SU-DHL-6 (cell line): ENCODE data around the gene CD151.

Source experiments
- H2AFZ ChIP-seq: fragments of 200-600 bp; sonication (generic); 2 replicates; pipeline ENCODE4 v1.6.1; 2014; ENCODE audit warnings: low read depth, mild to moderate bottlenecking, moderate library complexity, mixed read lengths, antibody characterized with exemption, low read length; ENCODE audit not compliant: severe bottlenecking
- H3F3A ChIP-seq: fragments of 200-600 bp; shearing (Covaris generic); 2 replicates; pipeline ENCODE4 v1.6.0; 2016; ENCODE audit warnings: antibody characterized with exemption, mild to moderate bottlenecking; ENCODE audit not compliant: insufficient read depth
- H3K27ac ChIP-seq: fragments of 200-600 bp; sonication (generic); 2 replicates; pipeline ENCODE4 v1.5.1; 2016; ENCODE audit warnings: low read depth, mild to moderate bottlenecking, low read length, moderate library complexity, mixed read lengths
- H3K27me3 ChIP-seq: fragments of 200-600 bp; sonication (generic), shearing (Covaris generic); 2 replicates; pipeline ENCODE4 v1.6.0; 2014; ENCODE audit warnings: mild to moderate bottlenecking, low read length
- H3K36me3 ChIP-seq: fragments of 200-600 bp; sonication (generic); 2 replicates; pipeline ENCODE4 v1.6.1; 2014; ENCODE audit warnings: mild to moderate bottlenecking, low read length, mixed read lengths
- H3K4me2 ChIP-seq: fragments of 300-600, 200-600 bp; shearing (Covaris generic), sonication (generic); 2 replicates; pipeline ENCODE4 v1.6.0; 2014; ENCODE audit warnings: low read length, low read depth, mild to moderate bottlenecking; ENCODE audit not compliant: poor library complexity, severe bottlenecking
- H3K4me3 ChIP-seq: fragments of 200-600 bp; sonication (generic); 2 replicates; pipeline ENCODE4 v1.5.1; 2014; ENCODE audit warnings: antibody characterized with exemption, low read length, mild to moderate bottlenecking, mixed read lengths; ENCODE audit not compliant: insufficient read depth, poor library complexity, severe bottlenecking
- H3K79me2 ChIP-seq: fragments of 200-600 bp; sonication (generic); 2 replicates; pipeline ENCODE4 v1.6.1; 2014; ENCODE audit warnings: mild to moderate bottlenecking, low read length, moderate library complexity; ENCODE audit not compliant: insufficient read depth
- H3K9ac ChIP-seq: fragments of 200-600 bp; sonication (generic); 2 replicates; pipeline ENCODE4 v1.7.0; 2014; ENCODE audit warnings: mild to moderate bottlenecking, low read length
- H3K9me2 ChIP-seq: fragments of 200-600 bp; sonication (generic); replicated peaks from 2 replicates; pipeline ENCODE4 v1.6.1; 2014; ENCODE audit warnings: low read length; ENCODE audit not compliant: insufficient read depth
- H3K9me3 ChIP-seq: fragments of 200-600 bp; sonication (generic); 2 replicates; pipeline ENCODE4 v1.6.1; 2014; ENCODE audit warnings: low read length, mixed read lengths; ENCODE audit not compliant: insufficient read depth
- H4K20me1 ChIP-seq: fragments of 200-600 bp; sonication (generic); 2 replicates; pipeline ENCODE4 v1.6.1; 2014; ENCODE audit warnings: low read depth, mild to moderate bottlenecking, antibody characterized with exemption, low read length, moderate library complexity, mixed read lengths
- CTCF ChIP-seq: fragments of 200-600 bp; sonication (generic); IDR thresholded peaks from one replicate; pipeline ENCODE4 v1.5.1; 2017; ENCODE audit warnings: antibody characterized with exemption, mild to moderate bottlenecking, low read length, moderate library complexity; ENCODE audit not compliant: insufficient read depth, poor library complexity, severe bottlenecking
- EZH2phosphoT487 ChIP-seq: fragments of 200-600 bp; sonication (generic), shearing (Covaris generic); conservative IDR thresholded peaks from 2 replicates; pipeline ENCODE4 v1.6.1; 2018; ENCODE audit warnings: mild to moderate bottlenecking, antibody characterized with exemption, low read length, moderate library complexity, mixed read lengths

The CD151 gene

GRCh38 chr11:821512-822371, 11.0 kb upstream of the CD151 start:
- Histone ChIP-seq H3F3A (no peaks in the 10 kb centered on the region), H3K9ac (no peak overlapping the region), H2AFZ (no peak overlapping the region), H3K27ac (no peak overlapping the region), H3K27me3 (no peaks in the 10 kb centered on the region), H3K9me2 (no peaks in the 10 kb centered on the region), H3K4me3 (no peak overlapping the region), H3K79me2 (no peaks in the 10 kb centered on the region), H4K20me1 (no peaks in the 10 kb centered on the region; the same call in 1 of the 2 replicates), H3K9me3 (no peaks in the 10 kb centered on the region), H3K4me2 (no peak overlapping the region), H3K36me3 (no peaks in the 10 kb centered on the region)
- no peak for TF ChIP-seq CTCF

- no peaks in the 10 kb centered on the region for H3K79me2 ChIP-seq
- H3K4me2 ChIP-seq: no peak overlapping the region
- H3K27ac ChIP-seq: no peak overlapping the region
- H3F3A ChIP-seq: no peaks in the 10 kb centered on the region
- H3K9ac ChIP-seq: no peak overlapping the region
- no peaks in the 10 kb centered on the region for H3K36me3 ChIP-seq
- H3K9me2 ChIP-seq: no peaks in the 10 kb centered on the region
- no peaks in the 10 kb centered on the region for H3K9me3 ChIP-seq
- no peaks in the 10 kb centered on the region; the same call in 1 of the 2 replicates for H4K20me1 ChIP-seq
- no peaks in the 10 kb centered on the region for H3K27me3 ChIP-seq
- no peak overlapping the region for H2AFZ ChIP-seq
- TF ChIP-seq EZH2phosphoT487 (no peak), CTCF (no peak)
- no peak overlapping the region for H3K4me3 ChIP-seq
These were observed 9.1 kb upstream of the CD151 start for GRCh38 chr11:823441-824291.

GRCh38 chr11:824292-824880, 8.4 kb upstream of the CD151 start:
- Histone ChIP-seq H3K27ac (no peak overlapping the region), H3K27me3 (no peaks in the 10 kb centered on the region)

More at GRCh38 chr11:824292-824880, 8.4 kb upstream of the CD151 start:
- H3K9me3 ChIP-seq: no peaks in the 10 kb centered on the region
- no peaks in the 10 kb centered on the region for H3K79me2 ChIP-seq
- H2AFZ ChIP-seq: no peak overlapping the region
- no peaks in the 10 kb centered on the region for H3K9me2 ChIP-seq
- H3K4me2 ChIP-seq: no peak overlapping the region
- H3K4me3 ChIP-seq: no peak overlapping the region
- no peaks in the 10 kb centered on the region for H3F3A ChIP-seq
- H3K9ac ChIP-seq: no peak overlapping the region
- no peaks in the 10 kb centered on the region for H3K36me3 ChIP-seq
- no peak for TF ChIP-seq CTCF
- no peak for TF ChIP-seq EZH2phosphoT487
- H4K20me1 ChIP-seq: no peaks in the 10 kb centered on the region; the same call in 1 of the 2 replicates
